DOHH2 (cell line): ENCODE measurements around the gene HOXB7.

Experiments used
- EZH2phosphoT487 ChIP-seq: fragments of 200-600 bp; sonication (generic); IDR thresholded peaks from 2 replicates; pipeline ENCODE4 v1.6.1; 2017; ENCODE audit warnings: borderline replicate concordance, mild to moderate bottlenecking, antibody characterized with exemption, low read length, moderate library complexity, mixed read lengths
- TF ChIP-seq, protein P1 (sequence below): fragments of 200-600 bp; sonication (generic); IDR thresholded peaks from one replicate; pipeline ENCODE4 v1.5.1; 2014; ENCODE audit warnings: antibody characterized with exemption, mild to moderate bottlenecking, low read depth, low read length; ENCODE audit not compliant: poor library complexity, severe bottlenecking

DNA sequence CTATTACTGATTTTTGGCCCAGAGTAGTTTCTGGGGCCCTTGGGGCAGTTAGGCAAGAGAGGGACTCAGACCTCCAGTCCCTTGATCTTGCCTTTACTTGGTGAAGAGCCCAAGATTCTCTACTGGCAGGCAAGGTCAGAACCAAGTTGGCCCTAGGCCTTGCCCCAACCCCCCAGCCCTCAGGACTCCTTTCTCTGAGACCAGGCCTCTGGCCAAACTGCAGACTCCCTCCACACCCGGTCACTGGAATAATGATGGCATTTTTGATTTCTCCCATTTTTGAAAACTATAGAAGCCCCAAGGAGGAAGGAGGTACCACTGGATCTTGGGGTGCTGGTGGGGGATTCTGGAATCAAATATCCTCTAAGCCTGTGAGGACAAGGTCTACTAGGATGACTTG, 33.3 kb upstream of the HOXB7 start:
- TF ChIP-seq, protein P1, sequence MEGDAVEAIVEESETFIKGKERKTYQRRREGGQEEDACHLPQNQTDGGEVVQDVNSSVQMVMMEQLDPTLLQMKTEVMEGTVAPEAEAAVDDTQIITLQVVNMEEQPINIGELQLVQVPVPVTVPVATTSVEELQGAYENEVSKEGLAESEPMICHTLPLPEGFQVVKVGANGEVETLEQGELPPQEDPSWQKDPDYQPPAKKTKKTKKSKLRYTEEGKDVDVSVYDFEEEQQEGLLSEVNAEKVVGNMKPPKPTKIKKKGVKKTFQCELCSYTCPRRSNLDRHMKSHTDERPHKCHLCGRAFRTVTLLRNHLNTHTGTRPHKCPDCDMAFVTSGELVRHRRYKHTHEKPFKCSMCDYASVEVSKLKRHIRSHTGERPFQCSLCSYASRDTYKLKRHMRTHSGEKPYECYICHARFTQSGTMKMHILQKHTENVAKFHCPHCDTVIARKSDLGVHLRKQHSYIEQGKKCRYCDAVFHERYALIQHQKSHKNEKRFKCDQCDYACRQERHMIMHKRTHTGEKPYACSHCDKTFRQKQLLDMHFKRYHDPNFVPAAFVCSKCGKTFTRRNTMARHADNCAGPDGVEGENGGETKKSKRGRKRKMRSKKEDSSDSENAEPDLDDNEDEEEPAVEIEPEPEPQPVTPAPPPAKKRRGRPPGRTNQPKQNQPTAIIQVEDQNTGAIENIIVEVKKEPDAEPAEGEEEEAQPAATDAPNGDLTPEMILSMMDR = no peak
- no peak for TF ChIP-seq EZH2phosphoT487
